PC-9 (cell line): Measurements from ENCODE around the gene AKR1B15.

ENCODE experiments used
- EZH2 ChIP-seq: fragments of 200-600 bp; sonication (generic); IDR thresholded peaks from 2 replicates; pipeline ENCODE4 v1.8.0; 2017; ENCODE audit warnings: antibody characterized with exemption, low read depth
- TF ChIP-seq, protein P1 (sequence below): fragments of 200-600 bp; sonication (generic); conservative IDR thresholded peaks from 2 replicates; pipeline ENCODE4 v1.6.1; 2017; ENCODE audit warnings: mixed run types, antibody characterized with exemption, mild to moderate bottlenecking, moderate library complexity

DNA sequence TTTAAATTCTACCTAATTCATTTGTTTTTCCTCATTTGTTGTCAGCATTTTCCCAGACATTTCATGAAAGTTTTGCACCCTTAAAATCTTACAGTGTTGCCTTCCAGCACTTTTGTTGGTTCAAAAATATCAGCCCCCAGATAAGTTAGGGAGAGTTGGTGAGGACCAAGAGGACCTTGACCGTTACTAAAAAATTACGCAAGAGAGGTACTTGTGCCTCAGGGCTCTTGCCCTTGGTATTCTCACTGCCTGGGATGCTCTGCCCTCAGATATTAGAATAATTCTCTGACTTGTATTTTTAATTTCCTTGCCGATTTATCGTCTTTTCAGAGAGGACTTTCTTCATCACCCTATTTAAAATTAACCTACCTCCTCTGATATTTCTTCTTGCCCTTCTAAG is 3.5 kb upstream of the AKR1B15 start:
- TF ChIP-seq, protein P1, sequence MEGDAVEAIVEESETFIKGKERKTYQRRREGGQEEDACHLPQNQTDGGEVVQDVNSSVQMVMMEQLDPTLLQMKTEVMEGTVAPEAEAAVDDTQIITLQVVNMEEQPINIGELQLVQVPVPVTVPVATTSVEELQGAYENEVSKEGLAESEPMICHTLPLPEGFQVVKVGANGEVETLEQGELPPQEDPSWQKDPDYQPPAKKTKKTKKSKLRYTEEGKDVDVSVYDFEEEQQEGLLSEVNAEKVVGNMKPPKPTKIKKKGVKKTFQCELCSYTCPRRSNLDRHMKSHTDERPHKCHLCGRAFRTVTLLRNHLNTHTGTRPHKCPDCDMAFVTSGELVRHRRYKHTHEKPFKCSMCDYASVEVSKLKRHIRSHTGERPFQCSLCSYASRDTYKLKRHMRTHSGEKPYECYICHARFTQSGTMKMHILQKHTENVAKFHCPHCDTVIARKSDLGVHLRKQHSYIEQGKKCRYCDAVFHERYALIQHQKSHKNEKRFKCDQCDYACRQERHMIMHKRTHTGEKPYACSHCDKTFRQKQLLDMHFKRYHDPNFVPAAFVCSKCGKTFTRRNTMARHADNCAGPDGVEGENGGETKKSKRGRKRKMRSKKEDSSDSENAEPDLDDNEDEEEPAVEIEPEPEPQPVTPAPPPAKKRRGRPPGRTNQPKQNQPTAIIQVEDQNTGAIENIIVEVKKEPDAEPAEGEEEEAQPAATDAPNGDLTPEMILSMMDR: no peak
- TF ChIP-seq EZH2: no peak
